GM18861 (cell line): Measurements from ENCODE around the gene FANK1.
"Not testable (repeated sequence)": the region's sequence is repeated elsewhere in the genome, so short reads cannot be mapped to it uniquely, and the experiment has no call there.

Experiments used
- ATAC-seq: cut with Tn5 transposase; IDR thresholded peaks from one replicate; pipeline ENCODE4 v1.9.1; 2021; ENCODE audit not compliant: unreplicated experiment

Gene FANK1

GRCh38 chr10:126016882-126017281 is 120.5 kb downstream of the FANK1 start:
- no peak for ATAC-seq

GRCh38 chr10:126017961-126018560 is 121.7 kb downstream of the FANK1 start:
- ATAC-seq: no peak

- ATAC-seq: no peak
Measured at GRCh38 chr10:126021833-126022500, 125.6 kb downstream of the FANK1 start.

- no peak for ATAC-seq
Measured at GRCh38 chr10:126022841-126023240, 126.5 kb downstream of the FANK1 start.

- no peak for ATAC-seq
Measured at GRCh38 chr10:126027692-126028091, 131.3 kb downstream of the FANK1 start.

GRCh38 chr10:126029999-126030398 is 133.6 kb downstream of the FANK1 start:
- no peak for ATAC-seq

GRCh38 chr10:126034586-126034985 is 138.2 kb downstream of the FANK1 start:
- no peak for ATAC-seq

GRCh38 chr10:126036515-126036914 is 140.2 kb downstream of the FANK1 start:
- no peak for ATAC-seq

- no peak for ATAC-seq
Measured at GRCh38 chr10:126037946-126038345, 141.6 kb downstream of the FANK1 start.

GRCh38 chr10:126041117-126041516 is 144.8 kb downstream of the FANK1 start:
- no peak for ATAC-seq

- ATAC-seq: peak; percentile 100
Measured at GRCh38 chr10:126041804-126042231, 145.5 kb downstream of the FANK1 start.

GRCh38 chr10:126042354-126042753 is 146.0 kb downstream of the FANK1 start:
- no peak for ATAC-seq

- ATAC-seq: no peak
Measured at GRCh38 chr10:126042906-126043305, 146.5 kb downstream of the FANK1 start.

- no peak for ATAC-seq
Measured at GRCh38 chr10:126043389-126043788, 147.0 kb downstream of the FANK1 start.

- ATAC-seq: no peak
Measured at GRCh38 chr10:126045861-126046260, 149.5 kb downstream of the FANK1 start.

GRCh38 chr10:126046831-126047230 is 150.5 kb downstream of the FANK1 start:
- ATAC-seq: no peak

GRCh38 chr10:126047749-126048148 is 151.4 kb downstream of the FANK1 start:
- ATAC-seq: not testable (repeated sequence)

- ATAC-seq: no peak
Measured at GRCh38 chr10:126049759-126050700, 153.7 kb downstream of the FANK1 start.

GRCh38 chr10:126052171-126052570 is 155.8 kb downstream of the FANK1 start:
- no peak for ATAC-seq

GRCh38 chr10:126054191-126054590 is 157.8 kb downstream of the FANK1 start:
- ATAC-seq: no peak

GRCh38 chr10:126057494-126057893 is 161.1 kb downstream of the FANK1 start:
- ATAC-seq: no peak

- ATAC-seq: no peak
Measured at GRCh38 chr10:126058104-126058503, 161.7 kb downstream of the FANK1 start.
